ENCODE results near the gene CLCN7.

Gene CLCN7

GRCh38 chr16:1464196-1464893 is 10.5 kb downstream of the CLCN7 start:
- no peak for DNase-seq (ENCODE audit: low read depth)

DNA sequence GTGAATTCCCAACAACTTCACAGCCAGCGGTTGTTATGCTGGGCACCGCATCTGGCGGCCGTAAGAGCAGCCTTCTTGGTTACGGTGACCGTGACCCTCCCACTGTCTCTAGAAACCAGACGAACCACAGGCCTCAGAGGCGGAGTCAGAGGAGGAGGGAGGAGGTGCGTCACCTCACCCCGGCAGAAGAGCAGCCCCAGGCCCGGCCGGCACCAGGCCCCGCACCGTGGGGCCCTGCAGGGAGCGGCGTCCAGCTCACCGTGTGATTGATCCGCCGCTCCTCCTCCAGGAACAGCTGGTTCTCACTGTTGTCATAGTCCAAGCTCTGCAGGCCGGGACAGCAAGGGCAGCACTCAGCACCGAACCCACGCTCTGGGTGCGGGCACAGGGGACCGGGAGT is 13.7 kb downstream of the CLCN7 start:
- no peak for DNase-seq (ENCODE audit: low read depth)

- no peak for DNase-seq (ENCODE audit: low read depth)
These were observed 14.2 kb downstream of the CLCN7 start for GRCh38 chr16:1460602-1461138.

- DNase-seq (ENCODE audit: low read depth): no peak
These were observed 14.9 kb downstream of the CLCN7 start for GRCh38 chr16:1459967-1460366.

DNA sequence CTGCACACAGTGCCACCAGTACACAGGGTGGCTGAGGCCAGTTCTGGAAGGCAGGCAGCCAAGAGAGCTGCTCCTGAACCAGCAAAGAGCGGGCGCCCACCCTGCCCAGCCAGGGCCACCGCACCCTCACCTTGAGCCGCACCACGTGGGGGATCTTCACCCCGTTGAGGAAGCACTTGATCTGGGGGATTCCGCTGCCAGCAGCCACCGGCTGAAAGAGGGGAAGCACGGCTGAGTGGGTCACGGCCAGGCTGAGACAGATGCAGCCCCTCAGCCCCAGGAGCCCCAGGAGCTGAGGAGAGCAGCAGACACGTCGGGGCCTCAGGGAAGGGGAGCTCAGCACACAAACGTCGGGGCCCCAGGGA is 15.9 kb downstream of the CLCN7 start:
- no peak for DNase-seq (ENCODE audit: low read depth)

- DNase-seq (ENCODE audit: low read depth): no peak
These were observed 16.4 kb downstream of the CLCN7 start for GRCh38 chr16:1458336-1458976.

GRCh38 chr16:1457489-1458245 is 17.2 kb downstream of the CLCN7 start:
- DNase-seq (ENCODE audit: low read depth): no peak

DNA sequence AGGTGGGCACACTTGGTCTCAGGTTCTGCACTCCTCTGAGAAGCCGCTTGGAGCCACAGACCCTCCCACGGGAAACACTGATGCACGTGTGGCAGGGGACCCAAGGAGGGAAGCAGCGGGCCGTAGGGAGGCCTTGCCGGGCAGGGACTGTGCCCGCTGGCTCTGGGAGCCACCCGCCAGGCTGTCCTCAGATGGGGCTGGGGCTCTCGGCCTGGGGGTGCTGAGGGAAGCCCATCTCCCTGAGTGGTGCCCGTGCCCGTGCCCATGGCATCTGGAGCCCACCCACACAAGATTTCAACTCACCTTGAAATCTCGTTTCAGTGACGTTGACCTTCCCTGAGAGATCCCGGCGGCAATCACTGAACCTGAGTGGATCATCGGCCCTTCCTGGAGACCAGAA is 17.9 kb downstream of the CLCN7 start:
- no peak for DNase-seq (ENCODE audit: low read depth)

DNA sequence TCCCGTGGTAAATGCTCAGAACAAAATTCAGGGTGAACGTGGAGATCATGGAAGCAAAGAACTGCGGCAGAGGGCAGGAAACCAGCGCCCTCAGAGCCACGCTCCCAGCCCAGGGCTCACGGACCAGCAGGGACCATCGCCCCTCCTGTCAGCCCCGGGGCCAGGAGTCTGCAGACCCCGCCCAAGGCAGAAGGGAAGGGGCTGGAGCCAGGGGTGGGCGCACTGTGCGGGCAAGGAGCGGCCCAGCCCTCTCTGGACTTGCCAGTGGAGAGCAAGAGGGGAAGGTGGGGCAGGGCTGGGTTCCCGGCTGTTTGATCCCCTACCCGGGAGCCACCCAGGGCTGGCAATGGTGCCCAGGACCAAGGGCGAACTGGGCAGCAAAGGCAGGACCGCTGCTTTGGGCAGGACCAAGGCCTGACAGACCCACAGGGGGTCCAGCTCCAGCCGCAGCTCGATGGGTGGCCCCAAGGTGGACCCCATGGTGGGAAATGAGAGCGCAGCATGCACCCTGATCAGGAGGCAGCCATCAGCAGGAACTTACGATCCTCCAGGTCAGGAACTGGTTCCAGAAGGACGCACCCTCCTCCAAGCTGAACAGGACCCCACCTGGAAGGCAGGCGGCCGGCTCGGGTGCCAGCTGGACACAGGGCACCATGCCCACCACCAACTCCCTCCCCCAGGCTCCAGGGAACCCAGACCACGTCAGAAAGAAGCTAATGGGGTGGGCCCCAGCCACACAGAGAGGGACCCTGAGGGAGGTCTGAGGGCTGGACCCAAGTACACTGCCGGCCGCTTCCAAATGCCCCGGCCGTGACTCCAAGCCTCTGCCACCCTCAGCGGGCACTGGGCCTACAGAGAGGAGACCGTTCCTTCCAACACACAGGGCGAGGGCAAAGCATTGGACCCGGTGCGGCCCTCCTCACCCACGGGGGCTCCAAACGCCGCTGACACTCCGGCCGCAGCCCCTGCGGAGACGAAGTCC is 19.3 kb downstream of the CLCN7 start:
- DNase-seq (ENCODE audit: low read depth): no peak

DNA sequence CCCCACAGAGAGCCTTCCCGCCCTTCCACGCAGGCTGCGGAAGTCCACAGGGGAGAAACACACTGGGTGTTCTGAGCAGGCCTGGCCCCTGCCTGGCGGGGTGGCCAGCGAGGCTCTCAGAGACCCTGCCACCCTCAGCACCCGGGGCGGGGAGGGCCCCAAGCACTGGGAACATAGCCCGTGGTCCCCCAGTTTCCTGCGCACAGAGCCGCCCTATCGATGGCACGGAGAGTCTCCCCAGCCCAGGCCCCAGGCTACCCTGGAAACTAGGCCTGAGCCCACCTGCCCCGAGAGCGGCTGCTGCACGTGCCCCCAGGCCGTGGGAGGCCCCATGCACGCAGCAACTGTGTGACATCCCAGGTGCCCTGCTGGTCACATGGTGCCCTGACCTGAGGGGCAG is 20.3 kb downstream of the CLCN7 start:
- DNase-seq (ENCODE audit: low read depth): no peak

- no peak for DNase-seq (ENCODE audit: low read depth)
These were observed 21.5 kb downstream of the CLCN7 start for GRCh38 chr16:1453316-1453715.

DNA sequence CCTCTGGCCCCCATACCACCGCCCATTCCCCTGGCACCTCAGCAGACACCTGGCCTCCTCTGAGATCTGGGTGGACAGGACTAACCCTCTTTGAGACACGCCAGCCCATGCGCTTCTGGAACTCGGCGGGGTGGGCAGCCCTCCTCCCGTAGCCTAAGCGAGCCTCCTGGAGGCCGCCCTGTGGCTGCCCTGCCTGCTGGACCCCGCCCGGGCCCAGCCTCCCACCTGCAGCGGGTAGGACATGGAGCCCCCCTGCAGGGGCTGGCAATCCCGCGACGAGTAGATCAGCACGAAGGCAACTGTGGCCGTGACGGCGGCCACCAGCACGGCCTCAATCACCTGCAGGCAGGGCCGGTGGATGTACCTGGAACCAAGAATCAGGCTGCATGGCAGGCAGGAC is 22.3 kb downstream of the CLCN7 start:
- no peak for DNase-seq (ENCODE audit: low read depth)

GRCh38 chr16:1451702-1452392 is 23.0 kb downstream of the CLCN7 start:
- DNase-seq (ENCODE audit: low read depth): no peak

DNA sequence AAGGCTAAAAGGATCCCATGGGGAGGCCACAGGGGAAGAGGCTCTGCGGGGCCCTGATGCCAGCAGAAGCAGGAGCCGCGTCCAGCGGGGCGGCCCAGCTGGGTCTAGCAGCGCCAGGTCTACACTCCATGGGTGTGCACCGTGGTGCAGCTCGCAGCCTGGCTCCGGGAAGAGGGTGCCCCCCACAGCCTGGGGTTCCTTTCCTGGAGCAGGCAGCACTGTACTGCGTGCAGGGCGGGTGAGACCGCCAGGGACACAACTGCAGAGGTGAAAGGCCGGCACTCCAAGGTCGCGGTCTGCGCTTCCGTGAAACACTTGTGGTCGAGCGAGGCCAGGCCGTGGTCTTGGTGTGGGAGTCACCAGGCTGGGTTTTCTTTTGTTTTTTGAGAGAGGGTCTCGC is 24.0 kb downstream of the CLCN7 start:
- DNase-seq (ENCODE audit: low read depth): no peak

DNA sequence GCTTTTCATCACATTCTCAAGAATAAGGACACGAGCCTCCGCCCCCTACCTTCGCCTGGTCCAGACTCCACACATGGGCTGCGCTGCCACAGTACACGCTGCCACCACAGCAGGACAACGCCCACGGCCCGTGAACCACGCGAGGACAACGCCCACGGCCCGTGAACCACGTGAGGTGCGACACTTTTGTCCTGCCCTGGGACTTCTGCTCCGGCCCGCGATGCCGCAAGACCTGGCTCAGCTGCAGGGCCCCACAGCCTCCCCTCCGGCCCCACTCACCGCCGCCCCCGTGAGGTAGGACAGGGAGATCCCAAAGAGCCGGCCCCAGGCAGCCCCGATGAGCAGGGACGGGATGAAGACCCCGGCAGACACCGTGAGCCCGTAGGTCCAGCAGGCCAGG is 24.6 kb downstream of the CLCN7 start:
- no peak for DNase-seq (ENCODE audit: low read depth)

GRCh38 chr16:1449201-1449788 is 25.5 kb downstream of the CLCN7 start:
- no peak for DNase-seq (ENCODE audit: low read depth)

- no peak for DNase-seq (ENCODE audit: low read depth)
These were observed 26.2 kb downstream of the CLCN7 start for GRCh38 chr16:1448536-1449116.

DNA sequence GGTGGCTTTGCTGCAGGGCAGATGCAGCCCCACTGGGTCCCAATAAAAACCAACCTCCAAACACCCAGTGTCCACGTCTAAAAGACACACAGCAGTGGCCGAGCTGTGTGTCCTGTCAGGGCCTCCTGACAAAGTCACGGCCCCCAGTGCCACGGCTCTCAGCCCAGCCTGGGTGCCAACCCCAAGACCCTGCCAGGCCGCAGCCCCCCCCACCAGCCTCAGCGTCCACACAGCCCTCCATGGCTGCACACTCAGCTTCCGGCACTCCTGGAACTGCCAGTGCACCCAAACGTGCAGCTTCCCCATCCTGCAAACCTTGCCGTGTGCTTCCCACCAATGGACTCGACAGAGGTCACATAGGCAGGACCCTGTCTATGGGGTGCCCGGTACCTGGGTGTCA is 26.9 kb downstream of the CLCN7 start:
- no peak for DNase-seq (ENCODE audit: low read depth)

GRCh38 chr16:1446296-1447080 is 28.3 kb downstream of the CLCN7 start:
- DNase-seq (ENCODE audit: low read depth): no peak
